Loucy (cell line): ENCODE results near the gene HELZ.
"Not testable (repeated sequence)": the region's sequence is repeated elsewhere in the genome, so short reads cannot be mapped to it uniquely, and the experiment has no call there.

ENCODE experiments used
- CTCF ChIP-seq: fragments of 200-600 bp; sonication (generic); conservative IDR thresholded peaks from 2 replicates; pipeline ENCODE4 v1.5.1; 2014; ENCODE audit warnings: mild to moderate bottlenecking, antibody characterized with exemption, low read length
- EZH2phosphoT487 ChIP-seq: fragments of 200-600 bp; IDR thresholded peaks from 2 replicates; pipeline ENCODE4 v1.6.1; 2018; ENCODE audit warnings: antibody characterized with exemption, mild to moderate bottlenecking, moderate library complexity, borderline replicate concordance

GRCh38 chr17:67095291-67095690, 149.7 kb downstream of the HELZ start:
- TF ChIP-seq CTCF, EZH2phosphoT487: not testable (repeated sequence)
